Endothelial cell of umbilical vein (primary cell): Measurements from ENCODE around the gene NFKB1. TPM values are rescaled to one million over a fixed set of nuclear protein-coding genes. Genes with fewer than 3 reads are reported as not detected.

Source experiments
- BruUV-seq: library from RNA; stranded (reverse); fragments of 400-500 nt; replicated peaks from 2 replicates; lab custom pipeline; 2021; lab: Mats Ljungman, UMichigan
- CTCF ChIA-PET: fragments of 300-600, 350-600 bp; sonication (Branson Sonifier 250); formaldehyde crosslinking; loops from one replicate; lab custom pipeline; 2021; ENCODE audit warnings: antibody characterized with exemption, inconsistent platforms; lab: Charles Lee
- POLR2A ChIA-PET: fragments of 300-600, 350-600 bp; sonication (Branson Sonifier 250); formaldehyde crosslinking; loops from one replicate; lab custom pipeline; 2021; ENCODE audit warnings: antibody characterized with exemption, inconsistent platforms; lab: Charles Lee
- DNase-seq: peaks from one replicate; pipeline ENCODE4 v3.0.0-alpha.2; 2011; ENCODE audit warnings: low read depth, low spot score
- FAIRE-seq: peaks from 2 replicates; lab custom pipeline; 2011; peaks lifted over from hg19 to GRCh38; lab: Jason Lieb, UNC
- H2AFZ ChIP-seq: 2 replicates; pipeline ENCODE4 v1.6.0; 2012; ENCODE audit warnings: low read depth, low read length, control low read depth, inconsistent platforms
- H3K27ac ChIP-seq: 2 replicates; pipeline ENCODE4 v1.5.1; 2011; ENCODE audit warnings: low read depth, mild to moderate bottlenecking, control low read depth, low read length, moderate library complexity; ENCODE audit not compliant: insufficient read depth
- H3K27me3 ChIP-seq, 2 experiments: 2 replicates each; pipeline versions ENCODE4 v1.6.0 to v1.6.1; 2011; ENCODE audit warnings: low read length in 2 of 2, mixed read lengths in 1 of 2; ENCODE audit not compliant: control insufficient read depth in 2 of 2, insufficient read depth in 2 of 2
- H3K36me3 ChIP-seq, 2 experiments: 2 replicates in 1 of 2; 3 replicates in 1 of 2; pipeline ENCODE4 v1.5.1; 2011; ENCODE audit warnings: low read length in 2 of 2, mild to moderate bottlenecking in 1 of 2, moderate library complexity in 1 of 2; ENCODE audit not compliant: control insufficient read depth in 2 of 2, insufficient read depth in 2 of 2; ENCODE audit errors: extremely low read depth in 1 of 2
- H3K4me1 ChIP-seq: 3 replicates; pipeline ENCODE4 v1.5.1; 2011; ENCODE audit warnings: mild to moderate bottlenecking, low read length; ENCODE audit not compliant: control insufficient read depth, insufficient read depth; ENCODE audit errors: extremely low read depth
- H3K4me2 ChIP-seq: 2 replicates; pipeline ENCODE4 v1.6.1; 2011; ENCODE audit warnings: low read length, control low read depth, mixed read lengths; ENCODE audit not compliant: insufficient read depth
- H3K4me3 ChIP-seq, 3 experiments: fragments of 200-600 bp in 1 of 3; sonication (generic), shearing (Covaris generic) in 1 of 3; replicated peaks in 1 of 3; 2 replicates each; pipeline ENCODE4 v1.5.1; 2011 to 2016; ENCODE audit warnings: control low read depth in 3 of 3, low read length in 3 of 3, mild to moderate bottlenecking in 2 of 3, inconsistent platforms in 1 of 3, low read depth in 1 of 3, moderate library complexity in 1 of 3; ENCODE audit not compliant: insufficient read depth in 1 of 3
- H3K79me2 ChIP-seq: 2 replicates; pipeline ENCODE4 v1.6.0; 2012; ENCODE audit warnings: low read length, inconsistent platforms; ENCODE audit not compliant: control insufficient read depth, insufficient read depth
- H3K9ac ChIP-seq: replicated peaks from 2 replicates; pipeline ENCODE3; 2011; ENCODE audit warnings: low read length, control low read depth; ENCODE audit not compliant: insufficient read depth; ENCODE audit errors: extremely low read depth
- H3K9me1 ChIP-seq: replicated peaks from 3 replicates; pipeline ENCODE4 v1.6.0; 2011; ENCODE audit warnings: mild to moderate bottlenecking, low read length; ENCODE audit not compliant: control insufficient read depth, insufficient read depth; ENCODE audit errors: extremely low read depth
- H3K9me3 ChIP-seq: replicated peaks from 2 replicates; pipeline ENCODE4 v1.5.1; 2012; ENCODE audit warnings: low read length, inconsistent platforms; ENCODE audit not compliant: control insufficient read depth, insufficient read depth
- H4K20me1 ChIP-seq: replicated peaks from 2 replicates; pipeline ENCODE3; 2011; ENCODE audit warnings: mild to moderate bottlenecking, low read length; ENCODE audit not compliant: control insufficient read depth, insufficient read depth; ENCODE audit errors: extremely low read depth
- CTCF ChIP-seq, 2 donors: IDR thresholded peaks; 1 replicate in 1 of 2; 2 replicates in 1 of 2; pipeline ENCODE4 v1.5.1; 2011; ENCODE audit warnings: low read length in 2 of 2, mild to moderate bottlenecking in 2 of 2, moderate library complexity in 2 of 2, control low read depth in 1 of 2, inconsistent platforms in 1 of 2, low read depth in 1 of 2; ENCODE audit not compliant: insufficient read depth in 1 of 2; ENCODE audit errors: extremely low read depth in 1 of 2
- EZH2 ChIP-seq: IDR thresholded peaks from 2 replicates; pipeline ENCODE4 v1.6.1; 2012; ENCODE audit warnings: borderline replicate concordance, low read depth, mild to moderate bottlenecking, moderate library complexity, low read length, inconsistent platforms; ENCODE audit not compliant: severe bottlenecking
- FOS ChIP-seq: IDR thresholded peaks from 2 replicates; pipeline ENCODE4 v1.6.1; 2011; ENCODE audit warnings: mild to moderate bottlenecking, low read length, moderate library complexity, borderline replicate concordance; ENCODE audit not compliant: insufficient read depth
- GATA2 ChIP-seq: IDR thresholded peaks from 2 replicates; pipeline ENCODE4 v1.7.0; 2011; ENCODE audit warnings: low read depth, mild to moderate bottlenecking, moderate library complexity, mixed read lengths, low read length; ENCODE audit not compliant: insufficient read length, insufficient read depth
- JUN ChIP-seq: IDR thresholded peaks from 2 replicates; pipeline ENCODE4 v1.6.1; 2011; ENCODE audit warnings: borderline replicate concordance, low read depth; ENCODE audit not compliant: insufficient read length, insufficient read depth
- MAX ChIP-seq: IDR thresholded peaks from 2 replicates; pipeline ENCODE4 v1.6.1; 2011; ENCODE audit not compliant: insufficient read depth, insufficient read length
- MYC ChIP-seq: IDR thresholded peaks from one replicate; pipeline ENCODE4 v1.6.1; 2011; ENCODE audit warnings: mild to moderate bottlenecking, low read depth, low read length
- POLR2A ChIP-seq: IDR thresholded peaks from 2 replicates; pipeline ENCODE4 v1.6.1; 2012; ENCODE audit warnings: low read depth, mild to moderate bottlenecking, control low read depth, low read length
- POLR2AphosphoS5 ChIP-seq: IDR thresholded peaks from 2 replicates; pipeline ENCODE4 v1.6.1; 2012; ENCODE audit warnings: low read depth, mild to moderate bottlenecking, control low read depth, low read length, moderate library complexity; ENCODE audit not compliant: insufficient read depth
- dilution Hi-C: fragments of 300-500 bp; cut with MboI; formaldehyde crosslinking; loops from one replicate; pipeline ENCODE4 v1.15.0; 2019; ENCODE audit warnings: low sequenced_read_pairs; ENCODE audit not compliant: extremely low pct_ligation_motif_present
- intact Hi-C: fragments of 100-400 bp; cut with micrococcal nuclease; formaldehyde crosslinking; loops from one replicate; pipeline ENCODE4 v1.10.0; 2022
- polyA plus RNA-seq, 4 experiments: library from polyadenylated mRNA; depleted of rRNA in 3 of 4; stranded (reverse) in 3 of 4; unstranded in 1 of 4; fragments of >200 nt; gene quantifications; 2 replicates each; pipeline versions ENCODE4 v1.2.1 to v1.2.3, GENCODE V29; 2011 to 2012; ENCODE audit warnings: missing spikeins in 1 of 4
- total RNA-seq: library from RNA; stranded (reverse); gene quantifications from 2 replicates; pipeline ENCODE4 v1.2.3, GENCODE V29; 2021

NFKB1 gene
- total and polyA plus RNA-seq, 2 donors (not counting 3 experiments of a cell fraction or from before 2014, with no cell fraction given), result 21.3 to 41.4 TPM

GRCh38 chr4:102606261-102606660 is 105.1 kb downstream of the NFKB1 start:
- Histone ChIP-seq H2AFZ (no peak overlapping the region), H4K20me1 (no peaks in the 10 kb centered on the region), H3K36me3 (peaks cover 14 to 27% of the 10 kb centered on the region in 2 experiments), H3K27ac (no peak overlapping the region), H3K4me2 (no peak overlapping the region), H3K79me2 (no peaks in the 10 kb centered on the region), H3K9me3 (no peaks in the 10 kb centered on the region), H3K9ac (no peak overlapping the region), H3K4me1 (no peaks in the 10 kb centered on the region), H3K27me3 (no peaks in the 10 kb centered on the region), H3K9me1 (no peaks in the 10 kb centered on the region), H3K4me3 (no peak overlapping the region)
- POLR2A ChIA-PET, result interaction anchor here (0.7 kb wide), 1 partner anchor 234 kb away, joined by 3 read pairs; no protein-coding TSS in a partner anchor
- FAIRE-seq (no peak), DNase-seq (no peak)
- intact Hi-C loops, result no loop called here
- TF ChIP-seq POLR2A (no peak), EZH2 (no peak), MYC (no peak), FOS (no peak), CTCF (IDR thresholded peaks at IDR 0.05; ENCODE audit: extremely low read depth in 1 of 2, insufficient read depth in 1 of 2, low read depth in 1 of 2, low read length in 2 of 2) (no peak), POLR2AphosphoS5 (no peak), JUN (no peak), GATA2 (no peak), MAX (no peak)
- no TSS peak for BruUV-seq
- dilution Hi-C loops, result no loop called here
- CTCF ChIA-PET, result interaction anchor here (0.5 to 1.5 kb wide), 3 partner anchors 15 to 175 kb away, joined by 3 to 6 read pairs (median 5); no protein-coding TSS in a partner anchor
